GM10847 (cell line): ENCODE results near the gene CAMTA1.

Experiments
- POLR2A ChIP-seq: IDR thresholded peaks from 2 replicates; pipeline ENCODE4 v1.6.1; 2011; ENCODE audit not compliant: insufficient read length; ENCODE audit errors: extremely low read depth

CAMTA1 gene

GRCh38 chr1:7333620-7334019 is 548.4 kb downstream of the CAMTA1 start:
- no peak for TF ChIP-seq POLR2A

- TF ChIP-seq POLR2A, result no peak
Measured at GRCh38 chr1:7334475-7335035, 549.3 kb downstream of the CAMTA1 start.

GRCh38 chr1:7335224-7335879 is 550.1 kb downstream of the CAMTA1 start:
- TF ChIP-seq POLR2A, result no peak

GRCh38 chr1:7338439-7338838 is 553.2 kb downstream of the CAMTA1 start:
- no peak for TF ChIP-seq POLR2A

GRCh38 chr1:7339014-7339413 is 553.8 kb downstream of the CAMTA1 start:
- no peak for TF ChIP-seq POLR2A

- no peak for TF ChIP-seq POLR2A
Measured at GRCh38 chr1:7339953-7340352, 554.7 kb downstream of the CAMTA1 start.

- TF ChIP-seq POLR2A, result no peak
Measured at GRCh38 chr1:7341145-7341905, 556.1 kb downstream of the CAMTA1 start.

- no peak for TF ChIP-seq POLR2A
Measured at GRCh38 chr1:7343882-7344281, 558.6 kb downstream of the CAMTA1 start.

GRCh38 chr1:7344299-7344698 is 559.0 kb downstream of the CAMTA1 start:
- no peak for TF ChIP-seq POLR2A

GRCh38 chr1:7345516-7345915 is 560.3 kb downstream of the CAMTA1 start:
- no peak for TF ChIP-seq POLR2A

- TF ChIP-seq POLR2A, result no peak
Measured at GRCh38 chr1:7346070-7346596, 560.9 kb downstream of the CAMTA1 start.

- no peak for TF ChIP-seq POLR2A
Measured at GRCh38 chr1:7346600-7347570, 561.6 kb downstream of the CAMTA1 start.

- no peak for TF ChIP-seq POLR2A
Measured at GRCh38 chr1:7348073-7348472, 562.8 kb downstream of the CAMTA1 start.

GRCh38 chr1:7348580-7348979 is 563.3 kb downstream of the CAMTA1 start:
- no peak for TF ChIP-seq POLR2A

- no peak for TF ChIP-seq POLR2A
Measured at GRCh38 chr1:7350804-7351203, 565.5 kb downstream of the CAMTA1 start.
